ENCODE measurements around the gene GJB5. TPM values are rescaled to one million over a fixed set of nuclear protein-coding genes. Genes with fewer than 3 reads are reported as not detected.

GJB5 gene
- total and polyA plus RNA-seq, 8 donors, result 0.37 to 23.9 TPM; not detected in 6

- Histone ChIP-seq H3K4me1 (peaks cover 4 to 10% (median 6%) of the 10 kb centered on the region in 4 donors), H3K27me3 (peaks cover 0 to 65% (median 13%) of the 10 kb centered on the region in 3 donors), H3K4me3 (no peak overlapping the region), H3K27ac (no peak overlapping the region), H3K36me3 (no peaks in the 10 kb centered on the region), H3K9me3 (no peaks in the 10 kb centered on the region)
- WGBS, 5 donors, result 77 to 83% (median 80%) methylated on average over 2 to 3 of the region's 3 CpGs
- DNase-seq, result no peak
- TF ChIP-seq POLR2A (IDR thresholded peaks at IDR 0.05) (no peak), CTCF (IDR thresholded peaks at IDR 0.05) (no peak), POLR2AphosphoS5 (IDR thresholded peaks at IDR 0.05) (no peak), EP300 (IDR thresholded peaks at IDR 0.05) (no peak)
- intact Hi-C loops (cut with DNase I; ENCODE audit: low total_unique reads), result loop anchor here (5.0 kb wide), 1 partner anchor 1113 kb away; no protein-coding TSS in a partner anchor
Observed at GRCh38 chr1:34744851-34745250, 10.0 kb upstream of the GJB5 start.

GRCh38 chr1:34745666-34746065 is 9.2 kb upstream of the GJB5 start:
- H3K9me3 ChIP-seq, result no peaks in the 10 kb centered on the region
- DNase-seq, result no peak

GRCh38 chr1:34746101-34746500 is 8.7 kb upstream of the GJB5 start:
- TF ChIP-seq EP300 (IDR thresholded peaks at IDR 0.05) (no peak), POLR2A (IDR thresholded peaks at IDR 0.05) (no peak), CTCF (IDR thresholded peaks at IDR 0.05) (no peak), POLR2AphosphoS5 (IDR thresholded peaks at IDR 0.05) (no peak)
- peaks cover 0 to 57% (median 13%) of the 10 kb centered on the region in 3 donors for H3K27me3 ChIP-seq
- no peak overlapping the region for H3K4me3 ChIP-seq
- no peak for DNase-seq
- H3K4me1 ChIP-seq, result peaks cover 4 to 10% (median 6%) of the 10 kb centered on the region in 4 donors
- no peak overlapping the region for H3K27ac ChIP-seq
- intact Hi-C loops (cut with DNase I; ENCODE audit: low total_unique reads), result no loop called here
- no peaks in the 10 kb centered on the region for H3K36me3 ChIP-seq
- 80 to 98% (median 89%) methylated on average over 4 of the region's 4 CpGs for WGBS, 5 donors
- no peaks in the 10 kb centered on the region for H3K9me3 ChIP-seq

More at GRCh38 chr1:34745666-34746065, 9.2 kb upstream of the GJB5 start:
- Histone ChIP-seq H3K4me3 (no peak overlapping the region), H3K36me3 (no peaks in the 10 kb centered on the region), H3K27ac (no peak overlapping the region), H3K4me1 (peaks cover 4 to 10% (median 6%) of the 10 kb centered on the region in 4 donors), H3K27me3 (peaks cover 0 to 57% (median 13%) of the 10 kb centered on the region in 3 donors)
- WGBS, 5 donors, result 61 to 91% (median 81%) methylated on average over 3 to 5 of the region's 5 CpGs
- TF ChIP-seq EP300 (IDR thresholded peaks at IDR 0.05) (no peak), POLR2A (IDR thresholded peaks at IDR 0.05) (no peak), POLR2AphosphoS5 (IDR thresholded peaks at IDR 0.05) (no peak), CTCF (IDR thresholded peaks at IDR 0.05) (no peak)
- intact Hi-C loops (cut with DNase I; ENCODE audit: low total_unique reads), result no loop called here

- no peak for DNase-seq
- H3K9me3 ChIP-seq, result no peaks in the 10 kb centered on the region
- no peak overlapping the region for H3K27ac ChIP-seq
- no peak for TF ChIP-seq POLR2A (IDR thresholded peaks at IDR 0.05)
- TF ChIP-seq CTCF (IDR thresholded peaks at IDR 0.05), result no peak
- no peak for TF ChIP-seq POLR2AphosphoS5 (IDR thresholded peaks at IDR 0.05)
- TF ChIP-seq EP300 (IDR thresholded peaks at IDR 0.05), result no peak
- 51 to 62% (median 58%) methylated on average over 18 of the region's 18 CpGs for WGBS, 5 donors
- no peak overlapping the region for H3K4me3 ChIP-seq
- intact Hi-C loops (cut with DNase I; ENCODE audit: low total_unique reads), result no loop called here
- H3K4me1 ChIP-seq, result peaks cover 4 to 10% (median 6%) of the 10 kb centered on the region in 4 donors
- peaks cover 0 to 56% (median 13%) of the 10 kb centered on the region in 3 donors for H3K27me3 ChIP-seq
- H3K36me3 ChIP-seq, result no peaks in the 10 kb centered on the region
Observed at GRCh38 chr1:34746785-34747637, 7.8 kb upstream of the GJB5 start.
